Kasumi-1 (cell line): ENCODE data around the gene HTR4.

Experiments
- DNase-seq, 2 experiments: peaks; one replicate each; lab custom pipeline; 2025; lab: John Stamatoyannopoulos, UW

The HTR4 gene

GRCh38 chr5:148663509-148663908, 9.2 kb upstream of the HTR4 start:
- no peak for DNase-seq

GRCh38 chr5:148660346-148660660, 6.0 kb upstream of the HTR4 start:
- no peak for DNase-seq

- no peak for DNase-seq
Measured at GRCh38 chr5:148659641-148660345, 5.5 kb upstream of the HTR4 start.

GRCh38 chr5:148653291-148653835, 964 bp downstream of the HTR4 start:
- no peak for DNase-seq

GRCh38 chr5:148651528-148651927, 2.8 kb downstream of the HTR4 start:
- DNase-seq, result no peak

- DNase-seq, result no peak
Measured at GRCh38 chr5:148645527-148645926, 8.8 kb downstream of the HTR4 start.

GRCh38 chr5:148641735-148642134, 12.6 kb downstream of the HTR4 start:
- no peak for DNase-seq

- no peak for DNase-seq
Measured at GRCh38 chr5:148640471-148640870, 13.9 kb downstream of the HTR4 start.

GRCh38 chr5:148639081-148639480, 15.2 kb downstream of the HTR4 start:
- no peak for DNase-seq

GRCh38 chr5:148636353-148636752, 18.0 kb downstream of the HTR4 start:
- no peak for DNase-seq

- no peak for DNase-seq
Measured at GRCh38 chr5:148635321-148636083, 18.8 kb downstream of the HTR4 start.

- DNase-seq, result no peak
Measured at GRCh38 chr5:148633067-148633377, 21.3 kb downstream of the HTR4 start.

- DNase-seq, result no peak
Measured at GRCh38 chr5:148632255-148633066, 21.9 kb downstream of the HTR4 start.

- DNase-seq, result no peak
Measured at GRCh38 chr5:148626986-148627385, 27.3 kb downstream of the HTR4 start.

GRCh38 chr5:148626081-148626613, 28.2 kb downstream of the HTR4 start:
- no peak for DNase-seq

- DNase-seq, result no peak
Measured at GRCh38 chr5:148625250-148625649, 29.1 kb downstream of the HTR4 start.

- DNase-seq, result no peak
Measured at GRCh38 chr5:148623741-148624140, 30.6 kb downstream of the HTR4 start.

GRCh38 chr5:148623101-148623500, 31.2 kb downstream of the HTR4 start:
- DNase-seq, result no peak

- DNase-seq, result no peak
Measured at GRCh38 chr5:148620696-148621095, 33.6 kb downstream of the HTR4 start.

GRCh38 chr5:148620091-148620490, 34.2 kb downstream of the HTR4 start:
- DNase-seq, result no peak

- no peak for DNase-seq
Measured at GRCh38 chr5:148619484-148619883, 34.8 kb downstream of the HTR4 start.

- DNase-seq, result no peak
Measured at GRCh38 chr5:148615644-148616275, 38.6 kb downstream of the HTR4 start.
